SK-N-SH (cell line): ENCODE results near the gene SMARCA1. TPM values are rescaled to one million over a fixed set of nuclear protein-coding genes. Genes with fewer than 3 reads are reported as not detected.
"Not testable (repeated sequence)": the region's sequence is repeated elsewhere in the genome, so short reads cannot be mapped to it uniquely, and the experiment has no call there.

Experiments
- CTCF ChIA-PET: fragments of 300-600, 350-600 bp; formaldehyde crosslinking; extraction: SDS; loops from one replicate; lab custom pipeline; 2021; lab: Yijun Ruan, JAX
- POLR2A ChIA-PET: fragments of 350-600 bp; sonication (Branson Sonifier 250); formaldehyde crosslinking; extraction: SDS; loops from one replicate; lab custom pipeline; 2020; ENCODE audit warnings: antibody characterized with exemption, inconsistent platforms; lab: Yijun Ruan, JAX
- DNase-seq: peaks from one replicate; pipeline ENCODE4 v3.0.0; 2012
- H2AFZ ChIP-seq: fragments of 200-600 bp; sonication (generic); 2 replicates; pipeline ENCODE4 v1.8.1; 2016; ENCODE audit warnings: antibody characterized with exemption, mild to moderate bottlenecking, low read depth
- H3F3A ChIP-seq: fragments of 200-600 bp; sonication (generic); replicated peaks from 2 replicates; pipeline ENCODE3; 2016; ENCODE audit warnings: antibody characterized with exemption, mild to moderate bottlenecking; ENCODE audit not compliant: insufficient read depth
- H3K27ac ChIP-seq, 2 experiments: fragments of 200-500 bp in 1 of 2; fragments of 200-600 bp in 1 of 2; sonication (Bioruptor generic) in 1 of 2; sonication (generic), shearing (Covaris generic) in 1 of 2; 2 replicates each; pipeline versions ENCODE4 v1.5.1 to v1.6.1; 2014 to 2016; ENCODE audit warnings: low read depth in 2 of 2, inconsistent platforms in 1 of 2, low read length in 1 of 2, mild to moderate bottlenecking in 1 of 2, mixed read lengths in 1 of 2
- H3K27me3 ChIP-seq: fragments of 200-600 bp; sonication (generic), shearing (Covaris generic); 2 replicates; pipeline ENCODE4 v1.6.1; 2016; ENCODE audit warnings: mixed run types; ENCODE audit not compliant: insufficient read depth
- H3K36me3 ChIP-seq, 2 experiments: fragments of 200-500 bp in 1 of 2; fragments of 200-600 bp in 1 of 2; sonication (Bioruptor generic) in 1 of 2; sonication (generic) in 1 of 2; replicated peaks in 1 of 2; 2 replicates each; pipeline versions ENCODE3 to v1.5.1; 2014 to 2016; ENCODE audit warnings: low read length in 1 of 2, mild to moderate bottlenecking in 1 of 2; ENCODE audit not compliant: insufficient read depth in 2 of 2, control insufficient read depth in 1 of 2
- H3K4me1 ChIP-seq, 2 experiments: fragments of 200-500 bp in 1 of 2; fragments of 200-600 bp in 1 of 2; sonication (Bioruptor generic) in 1 of 2; sonication (generic), shearing (Covaris generic) in 1 of 2; 2 replicates each; pipeline versions ENCODE4 v1.5.1 to v1.6.1; 2014 to 2016; ENCODE audit warnings: low read depth in 1 of 2, low read length in 1 of 2, mixed run types in 1 of 2; ENCODE audit not compliant: insufficient read depth in 2 of 2, control insufficient read depth in 1 of 2
- H3K4me2 ChIP-seq: fragments of 200-600 bp; sonication (generic), shearing (Covaris generic); 2 replicates; pipeline ENCODE4 v1.6.1; 2017; ENCODE audit warnings: mixed run types
- H3K4me3 ChIP-seq, 2 experiments: fragments of 200-500 bp in 1 of 2; fragments of 200-600 bp in 1 of 2; sonication (Bioruptor generic) in 1 of 2; sonication (generic), shearing (Covaris generic) in 1 of 2; 2 replicates each; pipeline versions ENCODE4 v1.5.1 to v1.8.1; 2014 to 2016; ENCODE audit warnings: low read depth in 2 of 2, inconsistent platforms in 1 of 2, low read length in 1 of 2, mild to moderate bottlenecking in 1 of 2, mixed read lengths in 1 of 2, moderate library complexity in 1 of 2
- H3K79me2 ChIP-seq: fragments of 200-600 bp; sonication (generic); 2 replicates; pipeline ENCODE4 v1.8.1; 2017; ENCODE audit warnings: mild to moderate bottlenecking; ENCODE audit not compliant: insufficient read depth
- H3K9ac ChIP-seq: fragments of 200-600 bp; sonication (generic); 2 replicates; pipeline ENCODE4 v1.6.1; 2017; ENCODE audit warnings: mixed run types
- H3K9me2 ChIP-seq: fragments of 200-600 bp; sonication (generic); 2 replicates; pipeline ENCODE4 v1.6.1; 2017; ENCODE audit warnings: mixed run types
- H3K9me3 ChIP-seq: fragments of 200-600 bp; sonication (generic); 2 replicates; pipeline ENCODE4 v1.6.1; 2017; ENCODE audit warnings: mixed run types, mild to moderate bottlenecking, moderate library complexity
- H4K20me1 ChIP-seq: fragments of 200-600 bp; sonication (generic); 2 replicates; pipeline ENCODE4 v1.6.1; 2017; ENCODE audit warnings: mild to moderate bottlenecking, mixed run types; ENCODE audit not compliant: insufficient read depth
- CTCF ChIP-seq: fragments of 200-600 bp; sonication (generic); IDR thresholded peaks from 2 replicates; pipeline ENCODE4 v1.6.1; 2017; ENCODE audit warnings: antibody characterized with exemption, mild to moderate bottlenecking, moderate library complexity
- ELF1 ChIP-seq: IDR thresholded peaks from 2 replicates; pipeline ENCODE4 v1.4.0; 2012
- EZH2phosphoT487 ChIP-seq: fragments of 200-600 bp; sonication (generic); IDR thresholded peaks from 2 replicates; pipeline ENCODE4 v1.6.1; 2017; ENCODE audit warnings: low read depth, mixed run types, mild to moderate bottlenecking, antibody characterized with exemption, moderate library complexity, borderline replicate concordance
- FOXJ3 ChIP-seq: sonication (generic); formaldehyde crosslinking; IDR thresholded peaks from 2 replicates; pipeline ENCODE4 v1.5.1; 2020; ENCODE audit warnings: mild to moderate bottlenecking, missing genetic modification reagents
- JUND ChIP-seq: IDR thresholded peaks from 2 replicates; pipeline ENCODE4 v1.4.0; 2012
- MEF2A ChIP-seq: IDR thresholded peaks from 2 replicates; pipeline ENCODE4 v1.4.0; 2012; ENCODE audit warnings: low read depth, borderline replicate concordance
- RFX5 ChIP-seq: IDR thresholded peaks from 2 replicates; pipeline ENCODE4 v1.6.1; 2012; ENCODE audit warnings: mild to moderate bottlenecking, improper control_type of control experiment, low read length
- SIN3A ChIP-seq: IDR thresholded peaks from 2 replicates; pipeline ENCODE4 v1.6.1; 2012; ENCODE audit warnings: low read depth, mild to moderate bottlenecking, low read length, moderate library complexity, borderline replicate concordance
- TCF12 ChIP-seq: IDR thresholded peaks from 2 replicates; pipeline ENCODE4 v1.4.0; 2012
- TEAD4 ChIP-seq: IDR thresholded peaks from 2 replicates; pipeline ENCODE4 v1.4.0; 2012; ENCODE audit warnings: mild to moderate bottlenecking, borderline replicate concordance; ENCODE audit not compliant: insufficient read depth
- YY1 ChIP-seq: IDR thresholded peaks from 2 replicates; pipeline ENCODE4 v1.4.0; 2012; ENCODE audit warnings: low read depth, mild to moderate bottlenecking
- WGBS: methylation state at CpG from one replicate; pipeline ENCODE4 v1.1.6; 2017; ENCODE audit warnings: low lambda C conversion rate; 5-methylcytosine and 5-hydroxymethylcytosine counted together
- polyA plus RNA-seq, 3 experiments: library from polyadenylated mRNA; depleted of rRNA; stranded (reverse); fragments of >200 nt; gene quantifications; 2 replicates each; pipeline ENCODE4 v1.2.3, GENCODE V29; 2012
- TF ChIP-seq, protein P1 (sequence below): fragments of 150-350 bp; IDR thresholded peaks from 2 replicates; pipeline ENCODE4 v1.6.1; 2016; ENCODE audit warnings: mild to moderate bottlenecking, low read depth, low read length
- TF ChIP-seq, protein P2 (sequence below): fragments of 150-350 bp; IDR thresholded peaks from 2 replicates; pipeline ENCODE4 v1.6.1; 2017; ENCODE audit warnings: antibody characterized with exemption, low read length, low read depth, borderline replicate concordance

The SMARCA1 gene
- polyA plus RNA-seq, 1 of the 3 experiments (the other 2 are of a cell fraction) = 17.1 TPM

DNA sequence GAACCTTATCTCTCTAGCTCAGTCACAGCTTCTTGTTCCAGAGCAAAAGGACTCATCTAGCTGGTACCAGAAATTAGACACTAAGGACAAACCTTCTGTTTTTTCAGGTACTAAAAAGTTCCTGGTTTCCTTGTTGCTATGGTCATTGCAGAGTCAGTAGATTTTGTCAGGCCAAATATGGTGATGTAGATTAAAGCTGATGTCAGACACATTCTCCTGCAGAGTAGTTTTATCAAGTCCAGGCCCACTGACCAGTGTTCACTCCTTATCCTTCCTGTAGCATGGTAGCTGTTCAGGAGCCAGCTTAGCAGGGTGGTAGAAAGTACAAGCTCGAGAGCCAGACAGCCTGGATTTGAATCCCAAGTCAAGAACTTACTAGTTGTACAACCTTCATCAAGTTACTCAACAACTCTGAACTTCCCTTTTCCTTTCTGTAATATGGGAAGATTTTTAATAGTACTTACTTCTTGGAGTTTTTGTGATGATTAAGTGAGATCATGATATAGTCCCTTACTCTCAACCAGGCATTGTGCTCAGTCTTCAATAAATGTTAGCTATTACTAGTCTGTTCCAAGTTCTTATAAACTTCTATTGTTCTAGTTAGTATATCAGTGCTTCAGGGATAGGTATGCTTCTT lies 34.7 kb upstream of the SMARCA1 start:
- no peaks in the 10 kb centered on the region for H3K4me1 ChIP-seq
- no peaks in the 10 kb centered on the region for H3K9me2 ChIP-seq
- DNase-seq = no peak
- H3K9ac ChIP-seq = no peak overlapping the region
- H3K9me3 ChIP-seq = no peaks in the 10 kb centered on the region
- H3K4me3 ChIP-seq = no peak overlapping the region
- peaks cover 69 to 78% of the 10 kb centered on the region in 2 experiments for H3K36me3 ChIP-seq
- POLR2A ChIA-PET = no interaction called here
- H3F3A ChIP-seq = no peaks in the 10 kb centered on the region
- no peaks in the 10 kb centered on the region for H3K27me3 ChIP-seq
- 100% methylated on average over 1 of the region's 1 CpG for WGBS
- TF ChIP-seq, protein P1, sequence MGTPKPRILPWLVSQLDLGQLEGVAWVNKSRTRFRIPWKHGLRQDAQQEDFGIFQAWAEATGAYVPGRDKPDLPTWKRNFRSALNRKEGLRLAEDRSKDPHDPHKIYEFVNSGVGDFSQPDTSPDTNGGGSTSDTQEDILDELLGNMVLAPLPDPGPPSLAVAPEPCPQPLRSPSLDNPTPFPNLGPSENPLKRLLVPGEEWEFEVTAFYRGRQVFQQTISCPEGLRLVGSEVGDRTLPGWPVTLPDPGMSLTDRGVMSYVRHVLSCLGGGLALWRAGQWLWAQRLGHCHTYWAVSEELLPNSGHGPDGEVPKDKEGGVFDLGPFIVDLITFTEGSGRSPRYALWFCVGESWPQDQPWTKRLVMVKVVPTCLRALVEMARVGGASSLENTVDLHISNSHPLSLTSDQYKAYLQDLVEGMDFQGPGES = no peak
- TF ChIP-seq ELF1 (no peak), FOXJ3 (CRISPR knock-in tag) (no peak), YY1 (no peak), TEAD4 (no peak), TCF12 (no peak), JUND (no peak), MEF2A (no peak), CTCF (no peak)
- TF ChIP-seq, protein P2, sequence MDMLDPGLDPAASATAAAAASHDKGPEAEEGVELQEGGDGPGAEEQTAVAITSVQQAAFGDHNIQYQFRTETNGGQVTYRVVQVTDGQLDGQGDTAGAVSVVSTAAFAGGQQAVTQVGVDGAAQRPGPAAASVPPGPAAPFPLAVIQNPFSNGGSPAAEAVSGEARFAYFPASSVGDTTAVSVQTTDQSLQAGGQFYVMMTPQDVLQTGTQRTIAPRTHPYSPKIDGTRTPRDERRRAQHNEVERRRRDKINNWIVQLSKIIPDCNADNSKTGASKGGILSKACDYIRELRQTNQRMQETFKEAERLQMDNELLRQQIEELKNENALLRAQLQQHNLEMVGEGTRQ = no peak
- CTCF ChIA-PET = interaction anchor here (1.3 kb wide), 1 partner anchor 13 kb away, joined by 4 read pairs; no protein-coding TSS in a partner anchor
- H2AFZ ChIP-seq = no peak overlapping the region
- no peak overlapping the region for H3K4me2 ChIP-seq
- H4K20me1 ChIP-seq = no peaks in the 10 kb centered on the region
- no peak overlapping the region for H3K27ac ChIP-seq
- H3K79me2 ChIP-seq = no peaks in the 10 kb centered on the region

DNA sequence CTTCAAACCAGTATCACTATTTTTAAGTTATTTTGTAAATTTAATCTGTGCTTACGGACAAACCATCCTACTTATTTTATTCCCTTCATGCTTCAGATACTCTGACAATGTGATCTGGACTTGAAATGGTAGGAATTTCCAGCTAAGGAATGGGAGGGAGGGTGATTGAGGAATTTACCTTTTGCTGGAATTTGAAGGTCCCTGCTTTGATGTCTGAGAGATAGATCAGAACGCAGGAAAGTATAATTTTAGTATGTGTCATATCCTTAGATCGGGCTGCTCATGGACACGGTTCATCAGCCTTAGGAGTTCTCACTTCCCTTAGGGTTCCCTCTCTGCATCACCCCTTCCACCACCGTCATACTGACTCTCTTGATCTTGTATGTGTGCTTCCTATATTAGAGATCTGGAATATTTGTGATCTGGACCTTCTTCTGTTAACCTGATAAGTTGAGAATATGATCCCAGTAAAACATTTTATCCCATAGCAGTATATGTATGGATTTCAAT lies 33.6 kb upstream of the SMARCA1 start:
- Histone ChIP-seq H3K79me2 (no peaks in the 10 kb centered on the region), H2AFZ (no peak overlapping the region), H3K4me1 (no peaks in the 10 kb centered on the region), H3K27ac (no peak overlapping the region), H3K9ac (no peak overlapping the region), H3F3A (no peaks in the 10 kb centered on the region), H3K4me3 (no peak overlapping the region), H3K9me3 (no peaks in the 10 kb centered on the region), H4K20me1 (no peaks in the 10 kb centered on the region), H3K9me2 (no peaks in the 10 kb centered on the region), H3K4me2 (no peak overlapping the region), H3K27me3 (no peaks in the 10 kb centered on the region), H3K36me3 (peaks cover 58 to 67% of the 10 kb centered on the region in 2 experiments)
- no peak for DNase-seq
- CTCF ChIA-PET = no interaction called here
- TF ChIP-seq EZH2phosphoT487 (no peak), RFX5 (no peak), SIN3A (no peak)
- TF ChIP-seq, protein P1 = no peak
- WGBS = 95% methylated on average over 5 of the region's 5 CpGs
- POLR2A ChIA-PET = no interaction called here

DNA sequence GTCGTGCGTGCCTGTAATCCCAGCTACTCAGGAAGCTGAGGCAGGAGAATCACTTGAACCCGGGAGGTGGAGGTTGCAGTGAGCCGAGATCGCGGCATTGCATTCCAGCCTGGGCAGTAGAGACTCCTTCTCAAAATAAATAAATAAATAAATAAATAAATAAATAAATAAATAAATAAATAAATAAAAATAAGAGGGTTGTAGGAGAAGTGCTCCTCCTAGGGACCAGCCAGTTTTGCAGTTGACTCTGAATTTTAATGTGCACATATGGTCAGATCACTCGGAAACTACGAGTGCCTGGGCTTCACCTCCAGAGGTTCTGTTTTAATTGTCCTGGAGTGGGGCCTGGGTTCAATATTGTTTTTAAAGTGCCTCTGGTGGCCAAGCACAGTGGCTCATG lies 31.5 kb upstream of the SMARCA1 start:
- CTCF ChIA-PET = interaction anchor here (1.0 kb wide), 1 partner anchor 506 kb away, joined by 3 read pairs; no protein-coding TSS in a partner anchor
- H3K79me2 ChIP-seq, POLR2A ChIA-PET, H4K20me1 ChIP-seq, H3F3A ChIP-seq, H3K27ac ChIP-seq, H3K4me1 ChIP-seq, H3K9me2 ChIP-seq, H3K4me2 ChIP-seq, H3K27me3 ChIP-seq, H2AFZ ChIP-seq, DNase-seq, H3K9ac ChIP-seq, H3K9me3 ChIP-seq, H3K4me3 ChIP-seq: not testable (repeated sequence)
- WGBS = 96% methylated on average over 8 of the region's 8 CpGs
- H3K36me3 ChIP-seq = peaks cover 50 to 52% of the 10 kb centered on the region in 2 experiments
